HG03064 (cell line): ENCODE results near the gene FANCF.
A peak's percentile ranks its signal among the peaks of the same experiment; 100 is the strongest.

Experiments
- ATAC-seq: cut with Tn5 transposase; IDR thresholded peaks from one replicate; pipeline ENCODE4 v1.9.1; 2021; ENCODE audit warnings: low read depth; ENCODE audit not compliant: unreplicated experiment

Gene FANCF

GRCh38 chr11:22626573-22627239, 1.1 kb upstream of the FANCF start:
- ATAC-seq, result no peak

DNA sequence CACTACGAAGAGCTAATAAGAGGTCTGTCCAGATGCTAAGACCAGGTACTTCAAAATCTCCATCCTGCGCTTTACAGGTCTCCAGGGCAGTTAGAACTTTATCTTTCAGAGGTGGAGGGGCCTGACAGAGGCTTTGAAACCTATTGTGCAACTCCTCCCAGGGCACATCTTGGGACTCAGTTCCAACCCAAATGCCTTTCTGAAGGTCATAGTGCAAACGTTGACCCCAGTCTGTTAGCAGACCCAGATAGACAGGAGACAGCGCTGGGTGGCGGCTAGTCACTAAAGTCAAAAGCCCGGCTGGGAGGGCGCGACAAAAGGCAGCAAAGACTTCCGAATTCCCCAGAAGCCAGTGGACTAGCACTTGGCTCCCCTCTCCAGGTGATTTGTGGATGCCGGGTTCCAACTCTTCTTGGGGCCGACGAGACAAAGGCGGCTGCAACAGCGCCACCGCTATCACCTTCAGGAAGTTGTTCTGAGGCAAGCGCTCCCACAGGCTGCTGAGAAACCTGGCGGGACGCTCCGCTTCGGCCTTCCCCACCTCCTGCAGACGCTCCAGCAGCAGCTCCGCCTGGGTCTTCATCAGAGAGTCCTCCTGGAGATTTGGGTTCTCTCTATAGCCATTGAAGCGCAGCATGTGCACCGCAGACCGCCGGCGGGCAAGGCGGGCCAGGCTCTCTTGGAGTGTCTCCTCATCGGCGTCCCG, 728 bp downstream of the FANCF start:
- ATAC-seq, result peak; percentile 52

DNA sequence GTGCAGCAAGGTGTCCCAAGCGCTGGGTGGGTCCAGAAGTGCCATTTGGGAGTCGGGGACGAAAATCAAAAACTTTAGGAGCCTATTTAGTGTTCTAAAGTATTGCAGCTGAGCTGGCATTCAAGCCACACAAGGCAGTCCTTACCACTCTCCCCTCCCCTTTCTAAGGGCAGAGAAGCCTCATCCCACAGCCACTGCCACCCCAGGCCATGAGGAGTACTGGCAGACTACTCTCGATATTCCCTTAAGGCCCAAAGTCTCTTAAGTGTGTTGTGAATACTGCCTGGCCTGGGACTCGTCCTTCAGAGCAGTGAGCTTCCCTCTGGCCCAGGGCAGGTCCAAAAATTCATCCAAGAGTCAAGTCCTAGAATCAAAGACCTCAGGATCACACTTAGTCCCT, 7.8 kb downstream of the FANCF start:
- no peak for ATAC-seq

DNA sequence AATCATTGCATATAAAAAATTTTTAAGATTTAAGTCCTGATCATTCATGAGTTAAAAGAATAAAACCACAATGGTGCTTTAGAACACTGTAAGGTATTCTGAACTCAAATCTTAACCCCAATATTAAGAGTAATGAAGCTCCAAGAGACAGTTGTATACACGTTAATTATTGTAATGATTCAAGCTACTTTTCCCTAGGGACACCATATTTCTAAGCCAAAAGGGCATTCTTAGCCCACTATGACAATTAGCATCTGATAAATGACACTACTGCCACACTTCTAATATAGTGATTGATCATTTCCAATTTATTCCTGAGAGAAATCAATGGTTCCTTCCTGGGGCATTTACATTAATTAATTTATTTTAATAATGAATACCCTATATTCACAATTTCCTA, 21.7 kb downstream of the FANCF start:
- ATAC-seq, result no peak

DNA sequence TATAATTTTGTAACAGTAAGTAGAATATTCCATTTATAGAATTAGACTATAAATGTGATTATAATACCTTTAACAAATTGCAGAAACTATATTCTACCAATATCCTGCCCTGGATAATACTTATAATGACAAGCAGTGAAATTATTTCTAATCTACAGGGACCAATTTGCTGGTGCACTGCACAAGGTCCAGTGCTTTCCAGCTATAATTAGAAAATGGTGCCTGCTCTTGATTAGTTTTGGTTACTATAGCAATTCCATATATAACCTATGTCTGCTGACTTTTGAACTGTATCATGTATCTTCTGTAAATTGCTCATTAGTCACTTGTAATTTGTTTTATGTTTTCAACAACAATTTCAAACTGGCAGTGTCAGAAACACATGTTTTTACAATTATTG, 23.1 kb downstream of the FANCF start:
- no peak for ATAC-seq

GRCh38 chr11:22599458-22599857, 26.2 kb downstream of the FANCF start:
- no peak for ATAC-seq

DNA sequence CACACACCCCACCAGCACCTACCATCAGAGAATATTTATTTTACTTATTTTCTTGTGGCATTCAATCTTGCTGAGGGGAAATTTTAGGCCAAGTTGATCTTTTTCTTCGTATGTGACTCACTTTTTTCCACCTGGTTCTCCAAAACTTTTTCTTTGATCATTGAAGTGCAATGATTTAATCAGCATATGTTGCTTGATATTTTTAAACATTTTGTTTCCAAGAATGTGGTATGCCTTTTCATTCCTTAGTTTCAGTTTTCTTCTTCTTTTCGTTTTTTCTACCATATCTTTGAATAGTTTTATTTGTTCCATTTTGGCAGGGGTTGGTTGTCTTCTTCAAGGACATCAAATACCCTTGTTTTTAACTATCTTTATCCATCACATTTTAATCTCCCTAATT, 28.6 kb downstream of the FANCF start:
- ATAC-seq, result no peak

DNA sequence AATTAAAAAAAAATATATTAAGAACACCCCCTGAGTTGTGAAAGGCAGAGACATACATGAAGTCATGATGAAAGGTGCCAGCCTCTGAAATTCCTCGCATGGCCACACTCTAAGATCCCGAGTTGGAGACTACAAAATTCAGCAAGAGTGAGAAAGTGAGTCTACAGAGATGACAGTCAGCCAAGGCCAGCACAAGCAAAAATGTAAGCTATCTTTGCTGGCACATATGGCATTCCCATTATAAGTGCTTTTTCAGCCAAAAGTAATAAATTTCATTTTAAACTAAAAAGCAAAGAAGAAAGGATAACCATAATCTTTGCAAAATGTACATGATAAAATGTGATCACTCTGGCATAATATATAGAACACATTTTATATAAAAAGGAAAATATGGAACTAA, 40.6 kb downstream of the FANCF start:
- no peak for ATAC-seq

DNA sequence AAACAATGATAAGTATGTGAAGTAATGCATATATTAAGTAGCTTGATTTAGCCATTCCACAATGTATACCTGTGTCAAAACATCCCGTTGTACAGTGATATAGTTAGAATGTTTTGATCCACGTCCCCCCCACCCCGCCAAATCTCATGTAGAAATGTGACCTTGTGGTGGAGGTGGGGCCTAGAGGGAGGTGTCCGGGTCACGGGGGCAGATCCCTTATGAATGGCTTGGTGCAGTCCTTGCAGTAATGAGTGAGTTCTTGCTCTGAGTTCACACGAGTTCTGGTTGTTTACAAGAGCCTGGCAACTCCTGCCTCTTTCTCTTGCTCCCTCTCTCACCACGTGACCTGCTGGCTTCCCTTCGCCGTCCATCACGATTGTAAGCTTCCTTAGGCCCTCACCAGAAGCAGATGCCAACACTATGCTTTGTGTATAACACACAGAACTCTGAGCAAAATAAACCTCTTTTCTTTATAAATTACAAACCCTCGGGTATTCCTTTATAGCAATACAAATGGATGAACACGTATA, 41.6 kb downstream of the FANCF start:
- no peak for ATAC-seq

DNA sequence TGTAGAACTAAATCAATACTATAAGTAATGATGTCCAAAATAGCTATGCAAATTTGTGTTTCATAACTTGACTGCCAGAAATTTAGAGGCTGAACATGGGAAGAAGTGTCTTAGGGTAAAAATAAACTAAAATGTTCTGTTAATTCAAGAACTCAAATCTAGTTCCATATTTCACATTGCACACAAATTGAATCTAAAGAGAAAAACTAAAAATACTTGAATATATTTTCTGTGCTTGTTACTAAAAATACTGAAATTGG, 43.5 kb downstream of the FANCF start:
- no peak for ATAC-seq

- no peak for ATAC-seq
Measured at GRCh38 chr11:22581354-22582150, 44.1 kb downstream of the FANCF start.

DNA sequence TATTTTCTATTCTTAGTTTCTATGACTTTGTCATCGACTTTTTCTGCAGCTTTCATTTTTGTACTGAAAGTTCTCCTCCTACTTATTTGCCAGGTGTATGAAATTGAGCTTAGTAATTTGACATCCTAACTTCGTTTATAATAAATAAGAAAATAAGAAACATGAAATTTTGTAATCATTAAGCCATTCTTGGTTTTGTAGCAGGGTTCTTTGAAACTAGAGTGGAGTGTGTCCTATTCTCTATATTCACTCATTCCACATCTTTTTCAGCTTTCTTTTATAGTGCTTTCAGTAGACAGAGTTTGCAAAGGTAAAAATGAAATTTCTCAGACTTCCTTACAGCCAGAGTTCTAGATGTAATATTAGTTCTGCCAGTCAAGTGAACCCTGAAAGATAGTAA, 47.8 kb downstream of the FANCF start:
- no peak for ATAC-seq
